HCT116 (cell line): ENCODE measurements around the gene GALNT6.

Source experiments
- CBX3 ChIP-seq: IDR thresholded peaks from 2 replicates; pipeline ENCODE4 v1.6.1; 2012; ENCODE audit warnings: low read depth
- CEBPB ChIP-seq: IDR thresholded peaks from 2 replicates; pipeline ENCODE4 v1.6.1; 2012; ENCODE audit warnings: low read depth
- CTCF ChIP-seq, 3 experiments: fragments of 200-600 bp in 1 of 3; sonication (generic) in 1 of 3; IDR thresholded peaks in 2 of 3; conservative IDR thresholded peaks in 1 of 3; 2 replicates each; pipeline ENCODE4 v1.5.1; 2012 to 2017; ENCODE audit warnings: low read depth in 2 of 3, low read length in 2 of 3, antibody characterized with exemption in 1 of 3, borderline replicate concordance in 1 of 3, control low read depth in 1 of 3, mild to moderate bottlenecking in 1 of 3, mixed read lengths in 1 of 3, mixed run types in 1 of 3, moderate library complexity in 1 of 3; ENCODE audit not compliant: insufficient read depth in 1 of 3
- EZH2 ChIP-seq: fragments of 200-600 bp; sonication (generic); IDR thresholded peaks from 2 replicates; pipeline ENCODE4 v1.6.1; 2017; ENCODE audit warnings: antibody characterized with exemption, mixed run types
- MAX ChIP-seq: IDR thresholded peaks from 2 replicates; pipeline ENCODE4 v1.6.1; 2012
- POLR2A ChIP-seq: IDR thresholded peaks from 2 replicates; pipeline ENCODE4 v1.7.0; 2011; ENCODE audit warnings: borderline replicate concordance; ENCODE audit not compliant: insufficient read depth, insufficient read length; ENCODE audit errors: extremely low read depth
- POLR2AphosphoS5 ChIP-seq: IDR thresholded peaks from 2 replicates; pipeline ENCODE4 v1.6.1; 2011; ENCODE audit warnings: mild to moderate bottlenecking, low read depth, low read length, moderate library complexity
- RAD21 ChIP-seq: IDR thresholded peaks from 2 replicates; pipeline ENCODE4 v1.6.1; 2012; ENCODE audit warnings: low read depth, mild to moderate bottlenecking
- YY1 ChIP-seq: IDR thresholded peaks from 2 replicates; pipeline ENCODE4 v1.6.1; 2011; ENCODE audit warnings: low read length, low read depth, moderate library complexity, mild to moderate bottlenecking; ENCODE audit not compliant: insufficient replicate concordance; ENCODE audit errors: extremely low read depth

GRCh38 chr12:51339750-51340149, 51.5 kb downstream of the GALNT6 start:
- TF ChIP-seq POLR2A (no peak), RAD21 (no peak), CBX3 (no peak), CTCF (IDR thresholded peaks at IDR 0.05 in 2 of 3, conservative IDR thresholded peaks at IDR 0.05 in 1 of 3; ENCODE audit: borderline replicate concordance in 1 of 3, insufficient read depth in 1 of 3, low read depth in 2 of 3, low read length in 2 of 3) (no peak), POLR2AphosphoS5 (no peak), EZH2 (no peak), YY1 (no peak), MAX (no peak), CEBPB (no peak)
